Measurements from ENCODE around the gene PLXDC1. TPM values are rescaled to one million over a fixed set of nuclear protein-coding genes. Genes with fewer than 3 reads are reported as not detected.

PLXDC1 gene
- total RNA-seq, 1 donor from 2014 or later = 2.5 TPM

DNA sequence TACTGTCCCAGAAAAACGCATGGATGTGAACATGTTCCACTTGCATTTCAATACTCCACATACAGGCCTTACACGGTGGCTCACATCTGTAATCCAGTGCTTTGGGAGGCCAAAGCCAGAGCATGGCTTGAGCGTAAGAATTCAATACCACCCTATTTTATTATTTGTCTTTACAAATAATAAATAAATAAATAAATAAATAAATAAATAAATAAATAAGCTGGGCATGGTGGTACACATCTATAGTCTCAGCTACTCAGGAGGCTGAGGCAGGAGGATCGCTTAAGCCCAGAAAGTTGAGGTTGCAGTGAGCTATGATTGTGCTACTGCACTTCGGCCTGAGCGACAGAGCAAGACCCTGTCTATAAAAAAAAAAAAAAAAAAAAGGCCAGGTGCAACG is 53.9 kb downstream of the PLXDC1 start:
- Histone ChIP-seq H3F3A (ENCODE audit: low read depth) (peaks cover 9% of the 10 kb centered on the region), H3K27ac (no peak overlapping the region), H2AFZ (replicated peaks) (no peak overlapping the region), H3K4me3 (no peak overlapping the region), H3K79me2 (ENCODE audit: low read depth) (no peaks in the 10 kb centered on the region), H3K9me3 (ENCODE audit: low read depth) (no peaks in the 10 kb centered on the region), H3K9ac (no peak overlapping the region), H3K4me2 (no peak overlapping the region), H3K27me3 (no peaks in the 10 kb centered on the region), H3K4me1 (peaks cover 18% of the 10 kb centered on the region), H3K36me3 (no peaks in the 10 kb centered on the region), H4K20me1 (ENCODE audit: low read depth) (no peaks in the 10 kb centered on the region)
- Mint-ChIP-seq H3K4me1 (peaks cover 28% of the 10 kb centered on the region), H3K9me3 (no peaks in the 10 kb centered on the region), H3K27me3 (ENCODE audit: insufficient read depth, low read depth) (peaks cover 4% of the 10 kb centered on the region), H3K36me3 (no peaks in the 10 kb centered on the region), H3K27ac (no peak overlapping the region), H3K4me3 (no peak overlapping the region)
- TF ChIP-seq, protein P1, sequence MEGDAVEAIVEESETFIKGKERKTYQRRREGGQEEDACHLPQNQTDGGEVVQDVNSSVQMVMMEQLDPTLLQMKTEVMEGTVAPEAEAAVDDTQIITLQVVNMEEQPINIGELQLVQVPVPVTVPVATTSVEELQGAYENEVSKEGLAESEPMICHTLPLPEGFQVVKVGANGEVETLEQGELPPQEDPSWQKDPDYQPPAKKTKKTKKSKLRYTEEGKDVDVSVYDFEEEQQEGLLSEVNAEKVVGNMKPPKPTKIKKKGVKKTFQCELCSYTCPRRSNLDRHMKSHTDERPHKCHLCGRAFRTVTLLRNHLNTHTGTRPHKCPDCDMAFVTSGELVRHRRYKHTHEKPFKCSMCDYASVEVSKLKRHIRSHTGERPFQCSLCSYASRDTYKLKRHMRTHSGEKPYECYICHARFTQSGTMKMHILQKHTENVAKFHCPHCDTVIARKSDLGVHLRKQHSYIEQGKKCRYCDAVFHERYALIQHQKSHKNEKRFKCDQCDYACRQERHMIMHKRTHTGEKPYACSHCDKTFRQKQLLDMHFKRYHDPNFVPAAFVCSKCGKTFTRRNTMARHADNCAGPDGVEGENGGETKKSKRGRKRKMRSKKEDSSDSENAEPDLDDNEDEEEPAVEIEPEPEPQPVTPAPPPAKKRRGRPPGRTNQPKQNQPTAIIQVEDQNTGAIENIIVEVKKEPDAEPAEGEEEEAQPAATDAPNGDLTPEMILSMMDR (IDR thresholded peaks at IDR 0.05) = no peak
- TF ChIP-seq EZH2phosphoT487 (IDR thresholded peaks at IDR 0.05) = no peak
- TF ChIP-seq EZH2 (IDR thresholded peaks at IDR 0.05) = no peak
- DNase-seq (ENCODE audit: low spot score) = no peak

DNA sequence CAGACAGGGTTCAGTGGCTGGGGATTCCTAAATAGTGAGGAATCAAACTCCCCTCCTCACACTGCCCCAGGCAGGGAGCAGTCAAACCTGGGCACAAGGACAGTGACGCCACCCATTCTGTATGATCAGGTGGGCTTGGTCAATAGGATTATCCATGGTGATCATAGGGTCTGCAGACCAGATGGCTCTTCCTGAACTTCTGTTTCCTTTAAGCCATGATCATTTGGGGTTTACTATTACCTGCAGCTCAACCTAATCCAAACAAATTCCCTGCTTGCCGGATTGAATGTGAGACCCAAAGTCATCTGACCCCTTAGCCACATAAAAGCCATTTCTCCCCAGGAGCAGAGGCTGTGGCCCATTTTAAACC is 54.3 kb downstream of the PLXDC1 start:
- peaks cover 18% of the 10 kb centered on the region for H3K4me1 ChIP-seq
- H3K36me3 ChIP-seq = no peaks in the 10 kb centered on the region
- no peaks in the 10 kb centered on the region for H3K79me2 ChIP-seq (ENCODE audit: low read depth)
- no peak for DNase-seq (ENCODE audit: low spot score)
- H3K4me1 Mint-ChIP-seq = peaks cover 31% of the 10 kb centered on the region
- no peak overlapping the region for H2AFZ ChIP-seq (replicated peaks)
- no peaks in the 10 kb centered on the region for H3K36me3 Mint-ChIP-seq
- H3K4me3 Mint-ChIP-seq = no peak overlapping the region
- H3K27me3 Mint-ChIP-seq (ENCODE audit: insufficient read depth, low read depth) = peaks cover 5% of the 10 kb centered on the region
- no peaks in the 10 kb centered on the region for H4K20me1 ChIP-seq (ENCODE audit: low read depth)
- no peak overlapping the region for H3K27ac ChIP-seq
- H3K27ac Mint-ChIP-seq = no peak overlapping the region
- no peaks in the 10 kb centered on the region for H3K9me3 ChIP-seq (ENCODE audit: low read depth)
- no peak overlapping the region for H3K9ac ChIP-seq
- H3K9me3 Mint-ChIP-seq = no peaks in the 10 kb centered on the region
- no peaks in the 10 kb centered on the region for H3K27me3 ChIP-seq
- no peak for TF ChIP-seq EZH2 (IDR thresholded peaks at IDR 0.05)
- no peak for TF ChIP-seq EZH2phosphoT487 (IDR thresholded peaks at IDR 0.05)
- TF ChIP-seq, protein P1 (IDR thresholded peaks at IDR 0.05) = no peak
- no peak overlapping the region for H3K4me3 ChIP-seq
- H3K4me2 ChIP-seq = no peak overlapping the region
- peaks cover 12% of the 10 kb centered on the region for H3F3A ChIP-seq (ENCODE audit: low read depth)

DNA sequence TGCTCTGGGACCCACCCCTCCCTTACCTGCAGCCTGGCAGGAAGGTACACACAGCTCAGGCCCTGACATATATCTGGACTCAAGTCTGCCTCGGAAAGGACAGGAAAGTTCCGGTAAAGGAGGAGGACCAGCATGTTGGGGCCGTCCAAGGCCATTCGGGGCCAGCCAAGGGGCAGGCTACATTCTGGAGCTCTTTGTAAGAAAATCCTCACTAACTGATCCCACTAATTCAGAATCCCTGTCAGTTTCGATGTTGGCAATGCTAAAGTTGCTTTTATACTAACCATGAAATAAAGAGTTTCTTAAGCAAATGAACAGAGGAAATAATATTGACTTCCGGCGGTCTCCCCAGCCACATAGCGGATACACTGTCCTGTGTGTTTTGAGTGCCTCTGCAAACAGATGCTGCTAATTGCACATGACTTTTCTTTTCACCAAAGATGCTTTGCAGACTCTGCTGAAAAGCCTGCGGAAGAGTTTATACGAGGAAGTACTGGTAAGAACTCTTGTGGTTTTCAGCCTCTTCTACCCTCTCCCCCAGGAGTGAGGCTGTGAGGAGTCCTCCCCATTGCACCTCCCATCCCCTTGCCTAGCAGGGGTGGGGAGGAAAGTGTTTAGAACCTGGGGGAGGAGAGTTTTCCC is 54.8 kb downstream of the PLXDC1 start:
- H3K4me1 Mint-ChIP-seq = peaks cover 31% of the 10 kb centered on the region
- no peaks in the 10 kb centered on the region for H3K36me3 ChIP-seq
- H3K27ac ChIP-seq = no peak overlapping the region
- no peaks in the 10 kb centered on the region for H3K27me3 ChIP-seq
- H3K27me3 Mint-ChIP-seq (ENCODE audit: insufficient read depth, low read depth) = peaks cover 6% of the 10 kb centered on the region
- no peak overlapping the region for H3K4me2 ChIP-seq
- H3K4me3 Mint-ChIP-seq = no peak overlapping the region
- H3K9ac ChIP-seq = no peak overlapping the region
- no peak for DNase-seq (ENCODE audit: low spot score)
- H4K20me1 ChIP-seq (ENCODE audit: low read depth) = no peaks in the 10 kb centered on the region
- TF ChIP-seq EZH2phosphoT487 (IDR thresholded peaks at IDR 0.05) (no peak), EZH2 (IDR thresholded peaks at IDR 0.05) (no peak)
- TF ChIP-seq, protein P1 (IDR thresholded peaks at IDR 0.05) = no peak
- no peak overlapping the region for H3K27ac Mint-ChIP-seq
- H3F3A ChIP-seq (ENCODE audit: low read depth) = peaks cover 12% of the 10 kb centered on the region
- no peaks in the 10 kb centered on the region for H3K79me2 ChIP-seq (ENCODE audit: low read depth)
- H3K4me1 ChIP-seq = peaks cover 18% of the 10 kb centered on the region
- H3K9me3 Mint-ChIP-seq = no peaks in the 10 kb centered on the region
- no peak overlapping the region for H3K4me3 ChIP-seq
- H2AFZ ChIP-seq (replicated peaks) = no peak overlapping the region
- no peaks in the 10 kb centered on the region for H3K9me3 ChIP-seq (ENCODE audit: low read depth)
- H3K36me3 Mint-ChIP-seq = no peaks in the 10 kb centered on the region

All from neural progenitor cell (in vitro differentiated cells).